K562 treated with DMSO at 1 percent for 12 hours (cell line): Measurements from ENCODE around the gene HRH2. TPM values are rescaled to one million over a fixed set of nuclear protein-coding genes. Genes with fewer than 3 reads are reported as not detected.

Experiments
- total RNA-seq: library from RNA; unstranded; fragments of 300-600 nt; gene quantifications from 2 replicates; pipeline ENCODE4 v1.2.3, GENCODE V29; 2022; ENCODE audit not compliant: insufficient read depth

Gene HRH2
- total RNA-seq = not detected in 2 replicates

GRCh38 chr5:175657593-175658271 is at the start of gene HRH2:
HRH2 (plus strand) TSS chr5:175658071; CDS start chr5:175683234, 25,163 bp downstream.

Other genes with a start within 250 kb of the HRH2 start
- not detected in 2 replicates for gene DRD1, start 213.9 kb upstream of the HRH2 start, total RNA-seq
- gene SFXN1, start 179.5 kb upstream of the HRH2 start, total RNA-seq = 31.3 and 63.3 TPM in 2 replicates
- gene CPLX2, start 213.5 kb downstream of the HRH2 start, total RNA-seq = not detected in 2 replicates